ENCODE results near the gene ZNF853. TPM values are rescaled to one million over a fixed set of nuclear protein-coding genes. Genes with fewer than 3 reads are reported as not detected.
"Not testable (repeated sequence)": the region's sequence is repeated elsewhere in the genome, so short reads cannot be mapped to it uniquely, and the experiment has no call there.

The ZNF853 gene
- total RNA-seq, 1 donor from 2014 or later = 7.9 TPM

DNA sequence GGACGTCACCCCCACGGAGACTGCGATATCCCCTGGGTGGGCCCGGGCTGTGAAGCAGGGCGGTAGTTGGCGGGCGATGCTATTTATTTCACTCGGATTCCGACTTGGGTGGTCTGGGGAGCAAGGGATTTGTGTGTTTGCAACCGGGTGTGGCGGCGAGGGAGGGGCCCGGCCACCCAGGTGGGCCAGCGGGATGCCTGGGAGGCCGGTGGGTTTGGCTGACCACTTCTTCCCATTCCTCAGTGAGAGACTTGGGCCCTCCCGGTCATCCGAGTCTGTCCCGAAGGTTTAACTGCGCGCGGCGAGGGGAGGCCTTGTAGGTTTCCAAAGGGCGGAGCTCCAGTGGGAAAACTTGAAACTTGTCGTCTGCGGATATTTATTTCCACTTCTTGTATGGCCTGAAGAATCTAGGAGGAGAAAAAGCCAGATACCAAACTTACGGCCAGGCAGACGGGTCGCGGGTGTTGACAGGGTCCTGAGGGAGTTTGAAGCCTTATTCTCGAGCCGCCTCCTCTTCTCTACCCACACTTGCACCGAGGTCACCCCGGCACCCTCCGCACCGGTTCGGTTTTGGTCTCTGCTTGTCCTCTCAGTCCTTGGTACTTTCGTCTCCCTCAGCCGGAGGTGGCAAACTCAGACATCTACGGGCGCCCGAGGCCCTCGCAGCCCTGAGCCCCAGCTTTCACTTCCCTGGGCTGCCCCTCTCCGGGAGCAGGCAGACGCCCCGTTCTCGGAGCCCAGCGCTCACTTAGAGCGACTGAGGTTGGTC lies 39.6 kb downstream of the ZNF853 start:
- DNase-seq (ENCODE audit: low spot score) = no peak
- H3K9me3 Mint-ChIP-seq (ENCODE audit: unreplicated experiment) = no peaks in the 10 kb centered on the region

DNA sequence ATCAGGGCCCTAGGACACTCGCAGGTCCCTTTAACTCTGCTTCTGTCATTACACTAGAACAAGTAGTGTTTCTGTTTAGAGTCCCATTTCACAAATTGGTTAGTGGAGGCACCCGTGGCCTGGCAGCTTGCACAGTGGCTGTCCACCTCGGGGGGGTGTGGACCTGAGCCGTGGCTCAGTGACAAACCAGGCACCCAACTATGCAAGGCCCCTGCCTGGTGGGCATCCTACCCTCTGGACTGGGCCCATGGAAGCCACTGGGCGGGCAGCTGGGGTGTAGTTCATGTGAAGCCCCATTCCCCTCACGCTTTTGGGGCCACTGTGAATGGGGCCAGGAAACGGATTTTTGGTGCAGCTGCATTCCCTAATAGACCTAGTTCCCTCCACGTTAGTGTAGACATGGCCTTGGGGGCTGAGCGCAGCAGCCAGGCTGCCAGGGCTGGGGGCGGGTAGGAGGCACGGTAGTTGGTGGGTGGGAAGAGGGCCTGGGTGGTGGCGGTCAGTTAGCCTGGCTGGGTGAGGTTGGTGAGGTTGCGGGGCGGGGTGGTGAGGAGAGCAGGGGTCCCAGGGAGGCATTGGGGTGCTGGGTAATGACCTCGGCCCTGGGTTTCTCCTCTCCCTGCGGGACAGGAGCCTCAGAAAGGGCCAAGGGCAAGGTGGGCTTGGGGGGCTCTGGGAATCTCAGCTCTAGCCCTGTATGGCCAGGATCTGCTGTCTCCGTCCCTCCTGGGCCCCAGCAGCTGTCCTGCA lies 40.4 kb downstream of the ZNF853 start:
- TF ChIP-seq, protein P1, sequence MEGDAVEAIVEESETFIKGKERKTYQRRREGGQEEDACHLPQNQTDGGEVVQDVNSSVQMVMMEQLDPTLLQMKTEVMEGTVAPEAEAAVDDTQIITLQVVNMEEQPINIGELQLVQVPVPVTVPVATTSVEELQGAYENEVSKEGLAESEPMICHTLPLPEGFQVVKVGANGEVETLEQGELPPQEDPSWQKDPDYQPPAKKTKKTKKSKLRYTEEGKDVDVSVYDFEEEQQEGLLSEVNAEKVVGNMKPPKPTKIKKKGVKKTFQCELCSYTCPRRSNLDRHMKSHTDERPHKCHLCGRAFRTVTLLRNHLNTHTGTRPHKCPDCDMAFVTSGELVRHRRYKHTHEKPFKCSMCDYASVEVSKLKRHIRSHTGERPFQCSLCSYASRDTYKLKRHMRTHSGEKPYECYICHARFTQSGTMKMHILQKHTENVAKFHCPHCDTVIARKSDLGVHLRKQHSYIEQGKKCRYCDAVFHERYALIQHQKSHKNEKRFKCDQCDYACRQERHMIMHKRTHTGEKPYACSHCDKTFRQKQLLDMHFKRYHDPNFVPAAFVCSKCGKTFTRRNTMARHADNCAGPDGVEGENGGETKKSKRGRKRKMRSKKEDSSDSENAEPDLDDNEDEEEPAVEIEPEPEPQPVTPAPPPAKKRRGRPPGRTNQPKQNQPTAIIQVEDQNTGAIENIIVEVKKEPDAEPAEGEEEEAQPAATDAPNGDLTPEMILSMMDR (IDR thresholded peaks at IDR 0.05; ENCODE audit: unreplicated experiment) = no peak
- Mint-ChIP-seq H3K27ac (ENCODE audit: unreplicated experiment) (no peak overlapping the region), H3K9me3 (ENCODE audit: unreplicated experiment) (no peaks in the 10 kb centered on the region), H3K36me3 (ENCODE audit: low read depth, unreplicated experiment) (peaks cover 16% of the 10 kb centered on the region), H3K27me3 (ENCODE audit: unreplicated experiment) (peaks cover 9% of the 10 kb centered on the region), H3K4me1 (ENCODE audit: unreplicated experiment) (peaks cover 8% of the 10 kb centered on the region), H3K4me3 (ENCODE audit: unreplicated experiment) (peak overlapping the region; percentile 66)
- DNase-seq (ENCODE audit: low spot score) = no peak

More for the DNA sequence above, 39.6 kb downstream of the ZNF853 start:
- Mint-ChIP-seq H3K27ac (ENCODE audit: unreplicated experiment) (no peak overlapping the region), H3K4me3 (ENCODE audit: unreplicated experiment) (peak overlapping the region; percentile 66), H3K27me3 (ENCODE audit: unreplicated experiment) (peaks cover 9% of the 10 kb centered on the region), H3K36me3 (ENCODE audit: low read depth, unreplicated experiment) (peaks cover 24% of the 10 kb centered on the region), H3K4me1 (ENCODE audit: unreplicated experiment) (peaks cover 8% of the 10 kb centered on the region)
- TF ChIP-seq, protein P1 (IDR thresholded peaks at IDR 0.05; ENCODE audit: unreplicated experiment) = no peak

DNA sequence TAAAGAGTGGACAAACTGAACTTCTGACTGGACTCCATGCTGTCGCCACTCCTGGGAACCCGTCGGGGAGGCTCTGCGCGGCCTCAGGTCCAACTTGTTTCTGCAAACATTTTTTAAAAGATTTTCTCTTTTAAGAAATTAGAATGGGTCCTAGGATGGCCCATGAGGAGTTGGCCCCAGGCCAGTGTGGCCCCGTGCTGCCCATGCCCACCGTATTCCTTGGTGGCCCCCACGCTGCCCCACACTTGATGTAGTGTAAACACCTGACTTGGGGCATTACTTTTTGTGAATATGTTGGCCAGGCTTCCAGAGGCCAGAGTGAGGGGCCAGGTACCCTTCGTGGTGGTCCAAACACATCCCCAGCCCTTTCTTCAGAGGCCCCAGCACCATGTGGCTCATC lies 41.0 kb downstream of the ZNF853 start:
- Mint-ChIP-seq H3K36me3 (ENCODE audit: low read depth, unreplicated experiment) (peaks cover 16% of the 10 kb centered on the region), H3K4me1 (ENCODE audit: unreplicated experiment) (peaks cover 8% of the 10 kb centered on the region), H3K4me3 (ENCODE audit: unreplicated experiment) (no peak overlapping the region), H3K27me3 (ENCODE audit: unreplicated experiment) (peaks cover 7% of the 10 kb centered on the region), H3K27ac (ENCODE audit: unreplicated experiment) (no peak overlapping the region), H3K9me3 (ENCODE audit: unreplicated experiment) (no peaks in the 10 kb centered on the region)
- TF ChIP-seq, protein P1 (IDR thresholded peaks at IDR 0.05; ENCODE audit: unreplicated experiment) = no peak
- no peak for DNase-seq (ENCODE audit: low spot score)

DNA sequence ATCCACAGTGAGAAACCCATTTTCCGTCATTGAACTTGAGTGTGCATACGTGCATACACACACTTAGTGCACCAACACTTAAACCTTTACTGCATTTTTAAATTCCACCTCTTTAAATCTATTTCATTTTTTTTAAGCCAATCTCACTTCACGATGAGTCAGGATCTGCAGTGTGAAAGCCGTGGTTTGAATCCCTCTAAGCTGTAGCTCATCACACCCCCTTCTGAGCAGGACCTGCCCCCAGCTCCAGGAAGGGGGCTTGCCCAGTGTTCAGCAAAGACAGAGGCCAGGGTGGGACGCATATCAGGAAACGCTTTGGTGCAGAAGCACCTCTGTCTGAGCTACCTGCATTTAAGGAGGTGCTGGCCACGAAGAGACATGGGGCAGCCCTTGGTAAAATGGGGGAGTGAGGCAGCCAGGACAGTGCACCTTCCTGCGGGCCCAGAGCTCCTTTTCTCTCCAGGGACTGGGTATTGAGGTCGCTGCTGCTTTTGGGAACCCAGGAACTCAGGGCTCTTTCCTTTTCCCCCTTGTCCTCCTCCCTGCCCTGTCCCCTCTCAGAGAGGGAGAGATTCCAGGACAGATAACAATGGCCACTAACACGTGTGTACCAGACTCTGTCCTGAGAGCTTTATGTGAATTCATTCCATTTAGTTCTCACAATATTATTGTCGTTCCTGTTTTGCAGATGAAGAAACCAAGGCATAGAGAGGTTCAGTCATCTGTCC lies 43.4 kb downstream of the ZNF853 start:
- TF ChIP-seq, protein P1 (IDR thresholded peaks at IDR 0.05; ENCODE audit: unreplicated experiment) = no peak
- Mint-ChIP-seq H3K27me3 (ENCODE audit: unreplicated experiment) (peaks cover 9% of the 10 kb centered on the region), H3K9me3 (ENCODE audit: unreplicated experiment) (no peaks in the 10 kb centered on the region), H3K4me3 (ENCODE audit: unreplicated experiment) (no peak overlapping the region), H3K4me1 (ENCODE audit: unreplicated experiment) (peaks cover 8% of the 10 kb centered on the region), H3K27ac (ENCODE audit: unreplicated experiment) (no peak overlapping the region), H3K36me3 (ENCODE audit: low read depth, unreplicated experiment) (peaks cover 13% of the 10 kb centered on the region)
- DNase-seq (ENCODE audit: low spot score) = no peak

DNA sequence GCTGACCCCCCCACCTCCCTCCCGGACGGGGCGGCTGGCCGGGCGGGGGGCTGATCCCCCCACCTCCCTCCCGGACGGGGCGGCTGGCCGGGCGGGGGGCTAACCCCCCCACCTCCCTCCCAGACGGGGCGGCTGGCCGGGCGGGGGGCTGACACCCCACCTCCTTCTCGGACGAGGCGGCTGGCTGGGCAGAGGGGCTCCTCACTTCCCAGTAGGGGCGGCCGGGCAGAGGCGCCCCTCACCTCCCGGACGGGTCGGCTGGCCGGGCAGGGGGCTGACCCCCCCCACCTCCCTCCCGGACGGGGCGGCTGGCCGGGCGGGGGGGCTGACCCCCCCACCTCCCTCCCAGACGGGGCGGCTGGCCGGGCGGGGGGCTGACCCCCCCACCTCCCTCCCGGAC lies 55.4 kb downstream of the ZNF853 start:
- not testable (repeated sequence) for H3K27ac Mint-ChIP-seq (ENCODE audit: unreplicated experiment); DNase-seq (ENCODE audit: low spot score); H3K4me3 Mint-ChIP-seq (ENCODE audit: unreplicated experiment); H3K4me1 Mint-ChIP-seq (ENCODE audit: unreplicated experiment)
- H3K9me3 Mint-ChIP-seq (ENCODE audit: unreplicated experiment) = peaks cover 46% of the 10 kb centered on the region
- H3K27me3 Mint-ChIP-seq (ENCODE audit: unreplicated experiment) = peaks cover 11% of the 10 kb centered on the region
- peaks cover 60% of the 10 kb centered on the region for H3K36me3 Mint-ChIP-seq (ENCODE audit: low read depth, unreplicated experiment)
